Osteoblast (primary cell): ENCODE results near the gene CARTPT. TPM values are rescaled to one million over a fixed set of nuclear protein-coding genes. Genes with fewer than 3 reads are reported as not detected.

Source experiments
- DNase-seq: peaks from one replicate; pipeline ENCODE4 v3.0.0; 2011; ENCODE audit warnings: low spot score, mixed read lengths; ENCODE audit not compliant: insufficient read length; ENCODE audit errors: missing footprints
- H2AFZ ChIP-seq: 2 replicates; pipeline ENCODE4 v1.6.0; 2011; ENCODE audit warnings: mild to moderate bottlenecking, low read length
- H3K27ac ChIP-seq: 2 replicates; pipeline ENCODE4 v1.5.1; 2011; ENCODE audit warnings: mild to moderate bottlenecking, low read depth, low read length, moderate library complexity
- H3K27me3 ChIP-seq: 2 replicates; pipeline ENCODE4 v1.6.0; 2012; ENCODE audit warnings: mild to moderate bottlenecking, control low read depth, inconsistent platforms, low read length, moderate library complexity; ENCODE audit not compliant: insufficient read depth
- H3K36me3 ChIP-seq: 2 replicates; pipeline ENCODE4 v1.5.1; 2011; ENCODE audit warnings: mild to moderate bottlenecking, low read length, control low read depth, moderate library complexity; ENCODE audit not compliant: insufficient read depth
- H3K4me1 ChIP-seq: 2 replicates; pipeline ENCODE4 v1.5.1; 2011; ENCODE audit warnings: mild to moderate bottlenecking, low read length, control low read depth, moderate library complexity; ENCODE audit not compliant: insufficient read depth
- H3K4me2 ChIP-seq: 2 replicates; pipeline ENCODE4 v1.6.0; 2011; ENCODE audit warnings: mild to moderate bottlenecking, low read length; ENCODE audit not compliant: insufficient read depth
- H3K4me3 ChIP-seq: fragments of 200-600 bp; sonication (generic); 3 replicates; pipeline ENCODE4 v1.5.1; 2012; ENCODE audit warnings: mild to moderate bottlenecking, low read length, inconsistent platforms; ENCODE audit not compliant: insufficient read depth
- H3K79me2 ChIP-seq: 2 replicates; pipeline ENCODE4 v1.6.0; 2012; ENCODE audit warnings: mild to moderate bottlenecking, low read length, control low read depth, inconsistent platforms; ENCODE audit not compliant: insufficient read depth
- H3K9me3 ChIP-seq: 2 replicates; pipeline ENCODE4 v1.5.1; 2011; ENCODE audit warnings: low read depth, low read length, control low read depth
- H4K20me1 ChIP-seq: 2 replicates; pipeline ENCODE4 v1.6.0; 2012; ENCODE audit warnings: mild to moderate bottlenecking, low read length, control low read depth; ENCODE audit not compliant: insufficient read depth
- total RNA-seq: library from RNA; depleted of rRNA; stranded (reverse); fragments of >200 nt; gene quantifications from 2 replicates; pipeline ENCODE4 v1.2.3, GENCODE V29; 2012
- TF ChIP-seq, protein P1 (sequence below): IDR thresholded peaks from 2 replicates; pipeline ENCODE4 v1.5.1; 2011; ENCODE audit warnings: mild to moderate bottlenecking, low read depth, low read length, moderate library complexity; ENCODE audit errors: extremely low read depth

The CARTPT gene
- total RNA-seq, 1 donor, result not detected

DNA sequence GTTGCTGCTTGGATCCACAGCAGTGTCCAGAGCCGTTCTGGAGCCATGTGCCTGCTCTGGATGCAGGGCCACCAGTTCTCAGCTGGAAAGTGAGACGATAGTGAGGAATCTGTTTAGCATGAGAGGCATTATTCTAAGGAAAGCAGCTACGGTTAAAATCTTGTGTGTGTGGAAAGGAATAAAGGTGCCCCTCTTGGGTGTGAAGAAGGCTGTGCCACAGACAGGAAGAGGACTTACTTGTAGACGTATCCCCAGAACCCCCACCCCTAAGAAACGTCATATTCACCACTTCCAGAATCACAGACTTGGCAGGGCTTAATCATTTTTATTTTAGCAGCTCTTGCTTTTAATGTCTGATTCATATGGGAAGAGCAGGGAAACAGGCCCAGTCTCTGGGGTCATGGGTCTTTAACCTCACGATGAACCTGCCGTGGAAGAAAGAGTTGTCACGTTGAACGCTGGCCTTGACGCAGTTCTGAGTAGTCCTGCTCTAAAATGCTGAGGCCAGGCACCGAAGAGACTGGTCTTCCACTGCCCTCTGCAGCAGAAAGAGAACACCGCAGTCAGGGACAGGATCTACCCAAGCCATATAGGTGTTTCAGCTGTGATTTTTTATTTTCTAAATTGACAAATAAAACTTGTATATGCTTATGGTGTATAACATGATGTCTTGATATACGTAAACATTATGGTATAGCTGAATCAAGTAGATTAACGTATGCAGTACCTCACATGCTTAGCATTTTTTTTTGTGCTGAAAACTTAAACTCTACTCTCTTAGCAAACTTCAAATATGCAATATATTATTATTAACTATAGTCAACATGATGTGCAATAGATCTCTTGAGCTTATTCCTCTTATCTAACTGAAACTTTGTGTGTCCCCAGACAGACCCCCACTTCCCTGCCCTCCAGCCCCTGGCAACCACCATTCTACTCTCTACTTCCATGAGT is 38.8 kb downstream of the CARTPT start:
- H3K27ac ChIP-seq, result no peak overlapping the region
- peak overlapping the region; percentile 87 for H2AFZ ChIP-seq
- H3K79me2 ChIP-seq, result no peaks in the 10 kb centered on the region
- H3K4me3 ChIP-seq, result peak overlapping the region; percentile 32
- peaks cover 2% of the 10 kb centered on the region for H3K4me1 ChIP-seq
- no peaks in the 10 kb centered on the region for H4K20me1 ChIP-seq
- peak; percentile 42 for DNase-seq
- peak overlapping the region; percentile 67 for H3K4me2 ChIP-seq
- no peaks in the 10 kb centered on the region for H3K36me3 ChIP-seq
- H3K27me3 ChIP-seq, result peaks cover 7% of the 10 kb centered on the region
- TF ChIP-seq, protein P1, sequence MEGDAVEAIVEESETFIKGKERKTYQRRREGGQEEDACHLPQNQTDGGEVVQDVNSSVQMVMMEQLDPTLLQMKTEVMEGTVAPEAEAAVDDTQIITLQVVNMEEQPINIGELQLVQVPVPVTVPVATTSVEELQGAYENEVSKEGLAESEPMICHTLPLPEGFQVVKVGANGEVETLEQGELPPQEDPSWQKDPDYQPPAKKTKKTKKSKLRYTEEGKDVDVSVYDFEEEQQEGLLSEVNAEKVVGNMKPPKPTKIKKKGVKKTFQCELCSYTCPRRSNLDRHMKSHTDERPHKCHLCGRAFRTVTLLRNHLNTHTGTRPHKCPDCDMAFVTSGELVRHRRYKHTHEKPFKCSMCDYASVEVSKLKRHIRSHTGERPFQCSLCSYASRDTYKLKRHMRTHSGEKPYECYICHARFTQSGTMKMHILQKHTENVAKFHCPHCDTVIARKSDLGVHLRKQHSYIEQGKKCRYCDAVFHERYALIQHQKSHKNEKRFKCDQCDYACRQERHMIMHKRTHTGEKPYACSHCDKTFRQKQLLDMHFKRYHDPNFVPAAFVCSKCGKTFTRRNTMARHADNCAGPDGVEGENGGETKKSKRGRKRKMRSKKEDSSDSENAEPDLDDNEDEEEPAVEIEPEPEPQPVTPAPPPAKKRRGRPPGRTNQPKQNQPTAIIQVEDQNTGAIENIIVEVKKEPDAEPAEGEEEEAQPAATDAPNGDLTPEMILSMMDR, result peak; percentile 96
- no peaks in the 10 kb centered on the region for H3K9me3 ChIP-seq

DNA sequence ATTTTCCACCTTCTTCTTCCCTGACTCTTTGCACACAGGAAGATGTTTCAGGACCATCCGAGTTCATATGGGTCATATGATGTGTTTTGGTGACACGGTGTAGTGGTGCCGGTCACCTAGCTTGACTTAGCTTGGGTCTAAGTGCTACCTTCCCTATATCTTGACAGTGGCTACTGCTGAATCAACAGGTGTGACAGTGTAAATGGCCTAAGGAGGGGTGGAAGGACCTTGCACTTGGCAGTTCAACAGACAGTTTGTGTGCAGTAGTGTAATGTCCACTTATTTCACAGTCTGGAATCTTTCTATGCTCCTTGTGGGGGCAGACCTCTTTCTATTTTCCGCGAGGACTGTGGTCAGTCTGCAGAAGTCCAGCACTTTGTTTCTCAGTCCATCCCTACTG is 43.8 kb downstream of the CARTPT start:
- Histone ChIP-seq H3K4me1 (peaks cover 7% of the 10 kb centered on the region), H2AFZ (no peak overlapping the region), H3K79me2 (no peaks in the 10 kb centered on the region), H3K27me3 (peaks cover 21% of the 10 kb centered on the region), H3K4me3 (no peak overlapping the region), H3K9me3 (no peaks in the 10 kb centered on the region), H3K36me3 (no peaks in the 10 kb centered on the region), H3K27ac (no peak overlapping the region), H4K20me1 (no peaks in the 10 kb centered on the region), H3K4me2 (no peak overlapping the region)
- TF ChIP-seq, protein P1, result no peak
- no peak for DNase-seq

DNA sequence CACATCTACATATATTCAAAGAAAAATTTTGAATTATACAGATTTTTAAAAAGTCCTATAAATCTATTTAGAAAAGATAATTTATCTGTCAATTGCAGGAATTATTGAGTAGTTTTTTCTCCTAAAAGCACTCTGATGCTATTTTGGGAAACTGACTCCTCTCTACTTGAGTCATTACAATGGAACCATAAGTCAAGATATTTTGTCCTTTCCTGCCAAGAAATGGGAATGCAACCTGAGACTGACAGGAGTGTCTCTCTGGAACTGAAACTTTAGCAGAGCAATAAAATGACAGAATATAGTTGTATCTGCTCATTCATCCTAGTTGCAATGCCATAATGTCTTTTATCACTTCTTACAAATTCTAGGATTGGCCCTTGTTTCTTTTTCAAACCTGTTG is 48.6 kb downstream of the CARTPT start:
- Histone ChIP-seq H3K27me3 (peaks cover 21% of the 10 kb centered on the region), H3K4me2 (no peak overlapping the region), H3K79me2 (no peaks in the 10 kb centered on the region), H3K4me3 (no peak overlapping the region), H3K27ac (no peak overlapping the region), H3K36me3 (no peaks in the 10 kb centered on the region), H3K4me1 (peaks cover 8% of the 10 kb centered on the region), H4K20me1 (no peaks in the 10 kb centered on the region), H3K9me3 (no peaks in the 10 kb centered on the region), H2AFZ (no peak overlapping the region)
- no peak for DNase-seq
- TF ChIP-seq, protein P1, result no peak

DNA sequence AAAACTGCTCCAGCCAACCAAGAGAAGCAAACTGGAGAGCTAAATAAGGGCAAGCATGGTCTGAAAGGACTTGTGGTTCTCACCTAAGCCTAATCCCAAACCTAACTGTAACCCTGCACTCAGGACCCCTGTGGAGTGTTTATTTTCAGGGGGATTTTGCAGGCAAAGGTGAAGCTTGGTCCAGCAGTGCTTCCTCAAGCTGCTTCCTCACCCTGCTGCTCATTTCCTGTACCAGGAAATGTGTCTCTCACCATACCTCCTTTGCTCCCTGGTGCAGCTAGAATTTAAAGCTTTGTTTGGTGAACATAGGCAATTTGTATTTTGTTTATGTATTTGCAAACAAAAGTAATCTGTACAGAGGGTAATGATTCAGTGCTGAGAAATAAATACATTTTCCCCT is 50.2 kb downstream of the CARTPT start:
- no peak for DNase-seq
- TF ChIP-seq, protein P1, result no peak

More for the DNA sequence above, 50.2 kb downstream of the CARTPT start:
- Histone ChIP-seq H3K4me1 (peaks cover 8% of the 10 kb centered on the region), H3K27ac (no peak overlapping the region), H3K79me2 (no peaks in the 10 kb centered on the region), H3K4me2 (no peak overlapping the region), H4K20me1 (no peaks in the 10 kb centered on the region), H3K9me3 (no peaks in the 10 kb centered on the region), H3K27me3 (peaks cover 19% of the 10 kb centered on the region), H3K36me3 (no peaks in the 10 kb centered on the region), H2AFZ (no peak overlapping the region), H3K4me3 (no peak overlapping the region)
